GM19025 (cell line): ENCODE measurements around the gene HK3.

ENCODE experiments used
- ATAC-seq: cut with Tn5 transposase; IDR thresholded peaks from one replicate; pipeline ENCODE4 v1.9.1; 2021; ENCODE audit warnings: mild to moderate bottlenecking, low read depth, moderate library complexity; ENCODE audit not compliant: unreplicated experiment

HK3 gene

DNA sequence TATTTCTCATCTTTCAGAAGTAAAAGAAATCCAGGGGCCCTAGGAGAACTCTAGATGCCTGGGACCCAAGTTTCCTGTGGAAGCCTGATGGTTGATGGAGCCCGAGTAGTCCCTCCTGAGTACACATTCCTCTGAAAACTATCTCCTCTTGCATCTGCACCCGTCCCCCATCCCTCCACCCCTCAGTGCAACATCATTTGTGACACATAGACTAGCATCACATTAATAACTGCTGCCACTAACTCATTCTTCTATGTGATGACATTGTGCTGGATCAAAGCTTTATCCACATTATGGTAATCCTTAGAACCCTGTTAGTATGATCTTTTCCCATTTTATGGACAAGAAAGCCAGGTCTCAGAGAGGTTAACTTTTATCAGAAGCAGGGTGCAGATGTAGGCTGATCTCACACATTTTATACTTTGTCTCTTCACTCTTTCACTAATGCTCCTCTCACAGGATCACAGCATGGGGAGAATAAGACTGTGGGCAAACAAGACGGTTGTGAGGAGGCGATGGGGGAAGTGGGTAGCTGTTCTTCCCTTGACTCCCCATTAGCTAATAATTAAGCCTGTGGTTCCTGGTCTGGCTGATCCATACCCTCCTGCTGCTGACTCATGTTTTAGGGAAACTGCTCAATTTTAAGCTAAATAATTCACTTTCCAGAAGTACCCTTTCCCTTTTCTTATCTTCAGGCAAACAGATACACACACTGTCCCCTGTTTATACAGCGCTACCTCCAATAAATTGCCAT is 3.9 kb upstream of the HK3 start:
- no peak for ATAC-seq

DNA sequence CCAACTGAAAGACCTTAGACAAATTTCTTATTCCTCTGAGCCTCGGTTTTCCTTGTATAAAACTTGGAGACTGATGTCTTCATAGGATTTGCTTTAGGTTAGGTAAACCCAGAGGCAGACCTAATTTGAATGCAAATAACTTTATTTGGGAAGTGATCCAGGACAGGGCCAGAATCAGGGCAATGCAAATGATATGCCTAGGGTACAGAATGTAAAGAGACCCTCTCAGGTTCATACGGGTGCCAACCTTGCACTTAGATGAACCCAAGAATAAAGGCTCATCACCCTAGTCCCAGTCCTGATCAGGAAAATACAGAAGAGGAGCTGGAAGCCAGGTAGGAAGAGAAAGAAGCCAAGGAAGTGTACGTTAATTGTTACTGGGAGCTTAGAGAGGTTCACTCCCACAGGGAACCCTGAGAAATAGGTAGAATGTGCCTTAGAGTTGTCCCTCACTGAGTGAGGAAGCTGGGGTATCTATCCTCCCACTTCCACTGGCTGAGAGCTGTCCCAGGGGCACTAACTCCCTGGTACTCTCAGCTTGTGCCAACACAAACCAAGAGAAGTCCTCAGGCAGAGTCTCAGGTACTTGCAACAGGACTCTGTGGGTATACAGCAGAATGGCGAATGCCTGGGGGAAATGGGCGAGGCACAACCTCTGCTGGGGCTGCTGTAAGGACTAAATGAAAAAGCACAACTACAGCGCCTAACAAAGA is 3.1 kb upstream of the HK3 start:
- no peak for ATAC-seq

DNA sequence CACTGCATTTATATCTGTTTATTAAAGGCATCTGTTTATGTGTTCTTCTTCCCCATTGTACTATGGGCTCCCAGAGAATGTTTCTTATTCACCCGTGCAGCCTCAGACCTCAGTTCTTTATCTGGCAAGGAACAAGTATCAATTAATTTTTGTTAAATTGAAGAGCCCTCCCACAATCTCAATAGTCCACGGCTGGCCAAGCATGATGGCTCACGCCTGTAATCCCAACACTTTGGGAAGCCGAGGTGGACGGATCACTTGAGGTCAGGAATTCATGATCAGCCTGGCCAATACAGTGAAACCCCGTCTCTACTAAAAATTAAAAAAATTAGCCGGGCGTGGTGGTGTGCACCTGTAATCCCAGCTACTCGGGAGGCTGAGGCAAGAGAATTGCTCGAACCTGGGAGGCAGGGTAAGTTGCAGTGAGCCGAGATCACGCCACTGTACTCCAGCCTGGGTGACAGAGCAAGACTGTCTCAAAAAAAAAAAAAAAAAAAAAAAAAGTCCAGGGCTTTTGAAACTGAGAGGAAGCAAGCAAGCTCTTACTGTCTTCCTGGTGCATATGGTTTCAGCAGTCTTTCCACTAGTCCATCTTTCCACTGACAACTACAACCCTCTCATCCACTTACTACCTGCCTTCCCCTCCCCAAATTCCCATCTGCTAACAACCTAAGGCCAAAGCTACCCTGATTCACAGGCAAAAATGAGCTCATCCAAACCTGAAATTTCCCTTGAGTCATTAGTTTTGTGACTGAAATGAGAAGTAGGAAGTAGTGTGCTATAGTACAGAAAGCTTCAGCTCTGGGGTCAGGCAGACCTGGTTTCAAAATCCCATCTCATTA is 2.3 kb upstream of the HK3 start:
- ATAC-seq: peak; percentile 64

DNA sequence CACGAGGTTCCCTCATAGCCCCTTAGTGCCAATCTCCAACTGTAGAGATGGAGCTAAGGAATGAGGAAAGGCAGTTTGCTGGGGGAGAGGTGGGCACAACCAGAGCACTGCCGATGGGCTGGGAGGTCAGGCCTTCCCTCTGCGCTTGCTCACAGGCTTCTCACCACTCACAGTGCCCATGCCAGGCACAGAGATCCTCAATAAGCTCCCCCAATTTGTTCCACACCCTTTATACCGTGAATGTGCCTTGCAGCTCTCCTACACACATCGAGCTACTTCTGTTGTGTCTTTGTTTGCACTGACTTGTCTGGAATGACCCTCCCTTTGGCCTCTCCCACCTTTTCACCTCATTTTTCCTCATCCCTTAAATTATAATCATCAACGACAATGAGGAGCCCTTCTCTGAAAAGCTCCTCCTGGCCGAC is 1.6 kb upstream of the HK3 start:
- no peak for ATAC-seq

DNA sequence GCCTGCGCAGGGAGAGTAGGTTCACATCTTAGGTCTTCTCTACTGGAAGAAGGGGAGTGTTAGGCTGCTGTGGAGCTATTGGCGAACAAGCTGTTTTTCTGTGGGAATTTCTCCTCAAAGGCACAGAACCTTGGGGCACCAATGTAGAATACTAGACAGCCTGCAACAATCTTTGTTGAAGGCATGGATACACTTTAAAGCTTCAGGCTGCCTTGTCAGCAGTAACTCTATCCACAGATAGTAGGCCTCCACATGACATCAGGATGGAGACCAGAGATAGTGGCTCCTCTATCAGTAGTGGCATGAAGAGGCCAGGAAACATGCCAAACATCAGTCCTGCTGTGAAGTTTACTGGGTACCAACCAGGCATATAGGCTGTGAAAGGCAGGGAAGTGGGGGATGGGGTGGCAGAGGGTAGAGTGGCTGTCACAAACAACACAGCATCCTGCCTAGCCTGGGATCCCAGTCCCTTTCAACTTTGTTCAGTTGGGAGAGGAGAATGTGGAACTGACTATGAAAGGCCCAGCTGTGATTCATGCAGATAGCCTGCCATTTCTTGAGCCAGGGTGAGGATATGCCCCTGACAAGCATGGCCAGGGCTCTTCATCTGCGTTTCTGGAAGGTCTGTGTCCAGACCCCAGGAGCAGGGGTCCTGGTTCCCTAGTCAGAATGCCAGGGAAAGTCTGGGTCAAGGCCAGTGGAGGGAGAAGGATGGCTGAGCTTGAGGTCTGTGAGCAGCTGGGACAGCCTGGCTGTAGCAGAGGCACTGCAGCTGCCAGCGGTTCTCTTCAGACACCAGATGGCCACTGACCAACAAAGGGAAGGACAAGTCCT is 1.0 kb upstream of the HK3 start:
- no peak for ATAC-seq

DNA sequence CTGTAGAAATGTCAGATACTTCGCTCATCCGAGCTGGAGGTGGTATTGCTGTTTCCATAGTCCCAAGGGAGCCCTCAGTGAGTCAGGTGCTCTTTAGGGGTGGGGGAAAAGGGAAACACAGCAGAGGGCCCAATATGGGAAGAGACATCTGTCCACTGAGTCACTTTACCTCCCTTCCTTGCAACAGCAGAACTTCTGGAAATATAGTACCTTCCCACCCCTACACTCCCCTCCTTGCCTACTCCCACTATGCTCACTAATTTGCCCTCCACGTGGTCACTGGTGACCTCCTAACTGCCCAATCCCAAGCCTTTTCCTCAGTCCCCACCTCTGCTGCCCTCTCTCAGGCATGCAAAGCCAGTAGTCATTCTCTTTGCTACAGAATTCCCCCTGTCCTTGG is 1.9 kb downstream of the HK3 start:
- ATAC-seq: no peak

DNA sequence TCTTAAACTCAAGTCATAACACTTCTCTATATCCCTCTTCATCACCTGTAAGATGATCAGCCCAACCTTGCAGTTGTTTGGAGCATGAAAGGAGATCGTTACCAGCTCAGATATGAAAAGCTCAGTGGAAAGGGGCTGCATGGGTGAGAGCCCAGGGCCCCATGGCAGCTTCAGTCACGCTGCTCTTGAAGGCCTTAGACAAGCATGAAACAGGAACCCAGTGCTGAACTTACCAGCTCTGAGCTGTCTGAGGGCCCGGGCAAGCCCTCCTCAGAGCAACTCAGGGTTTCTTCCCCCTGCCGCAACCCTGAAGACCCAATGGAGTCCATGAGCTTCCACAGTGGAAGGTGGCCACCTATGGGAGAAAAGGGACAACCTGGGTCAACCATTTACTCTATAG is 3.3 kb downstream of the HK3 start:
- ATAC-seq: no peak

DNA sequence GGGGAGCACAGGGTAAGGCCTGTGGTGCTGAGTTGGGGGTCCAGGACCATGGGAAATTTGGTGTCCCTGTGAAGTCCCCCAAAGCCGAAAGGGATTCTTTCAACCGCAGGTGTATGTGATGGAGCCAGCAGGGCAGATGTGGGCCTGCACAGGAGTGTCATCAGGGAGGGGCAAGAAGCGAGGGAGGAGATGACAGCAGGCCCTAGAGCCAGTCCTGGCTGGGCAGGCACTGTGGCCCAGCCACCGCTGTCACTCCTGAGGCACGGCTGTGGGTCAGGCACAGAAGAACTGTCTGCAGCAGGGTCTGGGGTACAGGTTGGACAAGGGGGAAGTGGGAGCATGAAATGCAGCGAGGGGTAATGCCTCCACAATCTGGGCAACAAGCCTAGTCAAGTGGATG is 4.8 kb downstream of the HK3 start:
- ATAC-seq: no peak

DNA sequence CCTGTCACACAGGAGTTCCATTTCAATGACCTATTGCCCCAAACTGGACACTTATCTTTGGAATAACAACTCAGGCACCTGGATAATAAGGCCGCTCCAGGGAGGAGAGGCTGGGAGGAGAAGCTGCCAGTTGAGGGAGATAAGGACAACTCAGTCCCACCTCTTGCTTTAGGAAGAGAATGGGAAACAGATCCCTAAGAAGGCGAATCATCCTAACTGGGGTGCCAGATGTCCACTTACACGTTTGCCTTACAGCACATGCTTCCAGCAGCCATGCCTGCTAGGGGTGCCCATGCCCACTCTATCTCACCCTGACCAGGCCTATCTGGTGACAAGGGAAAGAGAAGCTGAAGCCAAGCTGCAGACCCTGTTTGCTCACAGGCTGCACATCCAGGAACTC is 6.5 kb downstream of the HK3 start:
- no peak for ATAC-seq

DNA sequence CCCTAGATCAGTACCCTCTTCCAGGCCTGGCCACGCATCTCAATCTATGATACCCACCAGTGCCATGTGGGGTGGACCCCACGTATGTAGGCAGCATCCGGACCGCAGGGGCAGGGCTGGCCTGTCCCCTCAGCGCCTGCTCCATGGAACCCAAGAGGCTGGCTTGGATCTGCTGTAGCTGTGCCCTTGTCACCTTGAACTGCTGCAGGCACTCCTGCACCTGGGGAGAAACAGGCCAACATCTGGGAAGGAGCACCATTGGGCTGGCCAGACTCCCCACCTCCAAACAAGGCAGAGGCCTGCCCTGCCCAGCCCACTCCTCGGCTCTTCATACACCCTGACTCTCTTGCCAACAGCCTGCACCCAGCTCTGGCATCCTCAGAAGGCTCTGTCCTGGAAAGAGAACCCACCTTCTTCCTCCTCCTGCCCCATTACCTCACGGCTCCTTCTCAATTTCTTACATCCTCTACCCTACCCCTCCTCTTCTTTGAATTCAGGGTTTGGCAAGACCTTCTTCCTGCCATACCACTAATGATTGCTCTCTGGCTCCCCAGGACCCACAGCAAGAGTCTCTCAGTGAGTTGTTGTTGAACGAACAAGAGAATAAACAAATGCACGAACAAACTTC is 7.7 kb downstream of the HK3 start:
- ATAC-seq: no peak

DNA sequence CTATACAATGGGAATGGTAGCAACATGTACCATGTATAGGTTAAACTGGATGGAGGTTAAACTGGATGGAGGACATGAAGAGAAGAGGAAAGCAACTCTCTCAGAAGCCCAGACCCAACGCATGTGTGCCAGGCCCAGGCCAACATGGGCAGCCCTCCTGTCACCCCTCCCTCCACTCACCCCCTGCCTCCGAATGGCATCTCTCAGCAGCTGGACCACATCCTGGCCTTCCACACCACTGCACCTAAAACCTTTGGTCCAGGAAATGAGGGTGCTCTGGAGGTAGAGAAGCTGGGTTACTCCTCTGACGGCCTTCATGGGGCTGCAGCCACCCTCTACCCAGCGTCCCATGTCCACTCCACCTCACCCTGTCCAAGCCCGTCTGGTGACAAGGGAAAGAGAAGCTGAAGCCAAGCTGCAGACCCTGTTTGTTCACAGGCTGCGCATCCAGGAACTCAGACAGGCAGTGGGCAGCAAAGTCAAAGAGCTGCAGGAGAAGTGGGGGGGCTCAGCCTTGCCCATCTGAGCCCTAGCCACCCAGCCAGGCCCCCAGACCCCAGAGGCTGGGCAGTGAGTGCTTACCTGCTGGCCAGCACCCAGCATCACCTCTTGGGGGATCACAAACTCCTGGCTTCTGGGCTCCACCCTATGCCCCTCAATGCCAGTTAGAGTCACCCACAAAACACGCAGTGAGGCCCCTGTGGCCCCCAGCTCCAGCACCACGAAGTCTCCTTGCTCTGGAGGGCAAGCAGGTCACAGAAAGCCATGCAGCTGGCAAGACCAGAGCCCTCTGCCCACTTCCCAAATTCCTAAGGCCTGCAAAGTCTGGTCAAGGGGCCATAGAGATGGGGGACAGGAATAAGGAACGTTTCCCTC is 8.5 kb downstream of the HK3 start:
- no peak for ATAC-seq

DNA sequence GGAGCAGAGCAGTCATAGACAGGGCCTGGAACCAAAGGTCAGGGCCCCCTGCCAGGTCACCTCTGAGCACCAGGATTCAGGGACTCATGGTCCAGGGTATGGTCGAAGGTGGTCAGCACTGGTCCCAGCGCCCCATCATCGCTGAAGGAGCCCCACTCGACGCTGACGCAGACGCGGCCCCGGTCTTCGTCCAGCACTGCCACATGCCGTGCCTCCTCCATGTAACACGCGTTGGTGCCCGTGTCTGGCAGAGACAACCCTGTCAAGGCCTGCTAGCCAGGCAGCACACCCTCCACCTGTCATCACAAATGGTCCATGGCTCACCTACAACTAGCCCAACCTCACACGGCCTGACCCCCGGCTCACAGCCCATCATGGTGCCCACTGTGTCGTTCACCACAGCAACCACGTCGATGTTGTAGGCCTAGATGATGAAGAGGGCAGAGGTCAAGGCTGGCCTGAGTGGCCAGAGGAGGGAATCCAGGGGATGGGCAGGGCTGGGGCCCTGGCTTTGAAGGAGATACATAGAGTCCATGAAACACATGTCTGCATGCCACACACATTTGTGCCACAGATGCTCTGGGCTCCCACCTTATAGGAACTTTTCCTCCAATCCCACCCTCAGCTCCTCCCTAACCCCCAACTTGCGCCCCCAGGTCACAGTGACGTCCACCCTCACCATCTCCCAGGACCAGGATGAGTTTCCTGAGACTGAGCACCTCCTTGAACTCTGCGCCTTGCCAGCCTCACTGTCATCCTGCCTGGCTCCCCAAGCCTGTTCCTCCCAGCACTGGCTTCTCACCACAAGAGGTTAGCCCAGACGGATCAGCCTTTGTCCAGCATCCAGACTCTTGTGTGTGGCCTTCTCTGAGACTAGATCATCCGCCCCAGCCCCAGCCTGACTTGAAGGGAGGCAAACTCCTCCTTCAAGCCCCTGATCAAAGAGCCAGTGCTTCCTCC is 9.5 kb downstream of the HK3 start:
- ATAC-seq: no peak

DNA sequence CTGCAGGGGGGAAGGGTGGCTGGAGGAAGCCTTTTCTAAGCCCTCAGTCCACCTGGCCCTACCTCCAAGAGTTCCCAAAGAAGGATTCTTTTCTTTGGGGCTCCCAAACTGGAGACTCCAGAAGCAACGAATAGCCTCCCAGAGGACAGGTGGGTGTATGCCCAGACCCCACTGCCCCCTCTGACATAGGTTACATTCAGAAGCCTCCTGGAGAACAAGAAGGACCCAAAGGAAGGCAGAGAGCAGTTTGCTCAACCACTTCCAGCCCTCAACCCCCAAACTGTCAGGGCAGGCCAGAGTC is 10.3 kb downstream of the HK3 start:
- ATAC-seq: no peak

DNA sequence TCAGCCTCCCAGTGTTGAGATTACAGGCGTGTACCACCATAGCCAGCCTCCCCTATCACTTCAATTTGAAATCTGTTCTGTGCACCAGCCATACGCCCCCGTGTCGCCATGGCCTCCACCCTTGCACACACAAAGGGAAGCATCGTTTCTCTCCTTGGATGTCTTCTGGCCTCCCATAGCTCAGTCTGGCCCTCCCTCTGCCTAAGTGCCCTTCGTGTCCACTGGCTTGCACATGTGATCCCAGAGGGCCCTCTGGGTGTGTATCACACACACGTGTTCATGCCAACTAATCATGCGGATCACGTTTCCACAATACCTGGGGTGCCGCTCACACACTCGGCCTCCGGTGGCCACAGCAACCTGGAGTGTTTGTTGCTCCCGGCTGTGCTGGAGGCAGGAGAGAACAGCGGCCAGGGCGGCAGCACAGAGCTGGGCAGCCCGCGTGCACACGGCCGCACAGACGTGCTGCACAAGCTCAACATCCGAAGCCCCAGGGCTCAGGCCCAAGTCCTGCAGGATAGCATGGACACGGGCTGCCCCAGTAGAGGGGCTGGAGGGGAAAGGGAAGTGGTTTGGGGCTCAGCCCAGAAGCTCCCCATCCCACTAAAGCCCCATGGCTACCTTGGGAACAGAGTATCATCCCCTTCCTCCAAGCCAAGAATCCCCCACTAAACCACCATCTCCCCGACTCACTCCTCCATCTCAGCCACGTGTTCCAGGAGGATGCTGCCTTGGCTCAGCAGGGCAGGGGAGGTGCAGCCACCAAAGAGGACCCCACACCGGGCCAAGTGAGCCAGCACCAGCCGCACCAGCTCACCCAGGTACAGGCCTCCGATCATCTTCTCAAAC is 10.9 kb downstream of the HK3 start:
- no peak for ATAC-seq

DNA sequence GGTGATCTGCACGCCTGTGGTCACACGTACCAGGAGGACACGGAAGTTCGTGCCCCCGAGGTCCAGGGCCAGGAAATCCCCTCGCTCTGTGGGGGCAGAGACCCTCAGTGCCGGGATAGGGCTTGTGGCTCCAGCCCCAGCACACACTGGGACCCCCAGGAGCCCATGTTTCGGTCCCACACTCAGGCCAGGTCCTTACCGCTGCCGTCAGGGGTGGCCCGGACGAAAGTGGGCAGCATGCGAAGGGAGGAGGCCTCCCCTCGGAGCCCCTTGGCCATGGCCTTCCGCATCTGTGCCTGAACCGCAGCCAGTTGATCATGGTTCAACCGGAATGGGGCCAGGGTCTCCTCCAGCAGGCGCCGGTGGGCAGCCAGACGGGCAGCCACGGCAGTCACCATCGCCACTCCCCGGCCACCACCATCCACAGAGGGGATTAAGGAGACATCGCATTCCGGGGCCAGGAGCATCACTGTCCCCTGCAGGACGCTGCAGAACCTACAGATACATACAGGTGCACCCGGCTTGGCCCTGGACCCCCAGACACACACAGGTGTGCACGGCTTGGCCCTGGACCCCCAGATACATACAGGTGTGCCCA is 11.8 kb downstream of the HK3 start:
- no peak for ATAC-seq

DNA sequence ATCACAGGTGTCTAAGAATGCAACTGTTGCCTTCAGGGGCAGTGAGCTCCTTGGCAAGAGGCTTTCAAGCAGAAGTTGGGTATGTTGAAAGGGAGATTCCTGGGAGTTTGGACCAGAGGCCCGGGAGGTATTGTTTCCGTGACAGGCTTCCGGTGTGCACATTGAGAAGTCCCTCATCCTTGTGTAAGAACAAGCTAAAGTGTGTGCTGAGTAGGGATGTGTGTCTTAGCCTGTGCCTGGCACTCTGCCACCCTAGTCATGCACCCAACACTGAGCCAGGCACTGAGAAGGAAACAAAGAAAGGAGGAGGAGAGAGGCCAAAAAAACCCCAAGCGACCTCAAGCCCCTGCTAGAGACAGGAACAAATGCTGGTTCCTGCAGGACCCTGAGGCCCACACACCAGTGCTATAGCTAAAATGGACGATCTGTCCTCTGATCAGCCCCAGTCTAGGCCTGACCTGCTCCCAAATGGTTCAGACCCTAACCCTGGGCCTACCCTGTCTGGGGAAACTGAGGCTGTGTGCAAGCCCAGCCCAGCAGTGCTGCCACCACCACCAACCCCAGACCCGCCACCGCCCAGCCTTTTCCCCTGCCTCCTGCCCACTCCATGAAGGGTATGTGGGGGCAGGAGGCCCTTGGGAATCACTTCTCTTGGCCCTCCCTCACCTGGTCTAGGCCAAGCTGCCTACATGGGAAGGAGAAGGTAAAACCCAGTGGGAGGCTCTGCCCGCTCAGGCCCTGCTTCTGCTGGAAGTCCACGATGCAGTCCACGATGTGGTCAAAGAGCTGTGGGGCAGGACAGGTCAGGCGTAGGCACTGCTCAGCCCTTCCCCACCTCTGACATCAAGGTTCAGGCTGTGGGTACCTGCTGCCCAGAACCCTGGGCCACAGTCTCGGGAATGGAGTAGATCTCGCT is 12.6 kb downstream of the HK3 start:
- no peak for ATAC-seq
